ENCODE measurements around the gene COL18A1.
"Not testable (repeated sequence)": the region's sequence is repeated elsewhere in the genome, so short reads cannot be mapped to it uniquely, and the experiment has no call there.

The COL18A1 gene

DNA sequence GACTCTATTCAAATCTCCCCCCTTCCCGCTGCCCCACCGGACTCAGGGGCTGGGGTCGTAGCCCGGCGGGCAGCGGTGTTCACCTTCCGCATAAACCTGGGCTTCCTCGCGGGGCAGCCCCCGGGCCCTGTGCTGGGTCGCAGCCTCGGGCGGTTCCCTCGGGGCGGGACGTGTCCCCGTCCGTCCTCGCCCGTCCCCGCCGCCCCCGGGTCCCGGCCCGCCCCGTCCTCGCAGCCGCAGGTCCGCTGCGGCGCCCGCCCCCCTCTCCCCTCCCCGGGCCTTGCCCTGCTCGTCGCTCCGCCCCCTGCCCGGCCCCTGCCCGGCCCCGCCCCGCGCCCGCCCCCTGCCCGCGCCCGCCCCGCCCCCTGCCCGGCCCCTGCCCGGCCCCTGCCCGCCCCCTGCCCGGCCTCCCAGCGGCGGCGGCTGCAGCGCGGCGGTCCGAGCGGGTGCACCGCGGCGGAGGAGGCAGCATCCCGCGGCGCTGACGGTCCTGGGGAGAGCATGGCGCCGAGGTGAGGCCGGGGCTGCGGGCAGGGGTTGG lies at the start of gene COL18A1:
COL18A1 (plus strand) TSS at position 436 of the 541 bp plus-strand sequence; CDS start at position 502, 66 bp downstream.
- no peak for DNase-seq (ENCODE audit: low read depth)

DNA sequence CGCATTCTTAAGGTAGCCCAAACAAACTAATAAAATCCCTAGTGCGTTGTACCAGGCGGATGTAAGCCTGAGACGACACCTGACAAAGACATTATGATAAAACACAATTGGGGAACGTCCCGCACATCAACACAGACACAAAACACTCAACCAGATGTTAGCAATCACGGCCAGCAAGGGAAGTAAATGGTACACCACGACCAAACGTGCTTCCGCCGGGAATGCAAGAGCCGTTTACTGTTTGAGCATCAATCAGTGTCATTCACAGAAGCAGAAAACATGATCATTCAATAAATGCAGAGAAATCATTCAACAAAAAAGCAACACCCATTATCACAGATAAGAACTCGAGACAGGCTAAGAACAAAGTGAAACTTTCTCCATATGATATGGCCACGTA lies 49.4 kb upstream of the COL18A1 start:
- no peak for DNase-seq (ENCODE audit: low read depth)

DNA sequence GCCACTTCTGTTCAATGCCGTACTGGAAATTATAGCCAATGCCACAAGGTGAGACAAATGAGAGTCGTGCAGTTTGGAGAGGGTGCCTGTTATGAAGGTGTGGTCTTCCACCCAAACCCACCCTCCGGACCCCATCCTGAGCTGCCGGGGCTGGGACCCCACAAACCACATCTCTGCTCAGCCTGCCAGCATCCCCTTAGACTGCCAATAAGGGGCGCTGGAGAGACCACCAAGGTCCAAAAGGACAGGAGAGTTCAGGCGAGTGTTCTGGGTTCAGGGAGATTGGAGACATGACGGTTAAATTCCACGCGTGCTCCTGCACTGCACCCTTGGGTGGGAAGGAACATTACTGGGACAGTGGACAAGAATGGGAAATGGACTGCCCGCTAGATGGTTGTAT lies 48.7 kb upstream of the COL18A1 start:
- no peak for DNase-seq (ENCODE audit: low read depth)

DNA sequence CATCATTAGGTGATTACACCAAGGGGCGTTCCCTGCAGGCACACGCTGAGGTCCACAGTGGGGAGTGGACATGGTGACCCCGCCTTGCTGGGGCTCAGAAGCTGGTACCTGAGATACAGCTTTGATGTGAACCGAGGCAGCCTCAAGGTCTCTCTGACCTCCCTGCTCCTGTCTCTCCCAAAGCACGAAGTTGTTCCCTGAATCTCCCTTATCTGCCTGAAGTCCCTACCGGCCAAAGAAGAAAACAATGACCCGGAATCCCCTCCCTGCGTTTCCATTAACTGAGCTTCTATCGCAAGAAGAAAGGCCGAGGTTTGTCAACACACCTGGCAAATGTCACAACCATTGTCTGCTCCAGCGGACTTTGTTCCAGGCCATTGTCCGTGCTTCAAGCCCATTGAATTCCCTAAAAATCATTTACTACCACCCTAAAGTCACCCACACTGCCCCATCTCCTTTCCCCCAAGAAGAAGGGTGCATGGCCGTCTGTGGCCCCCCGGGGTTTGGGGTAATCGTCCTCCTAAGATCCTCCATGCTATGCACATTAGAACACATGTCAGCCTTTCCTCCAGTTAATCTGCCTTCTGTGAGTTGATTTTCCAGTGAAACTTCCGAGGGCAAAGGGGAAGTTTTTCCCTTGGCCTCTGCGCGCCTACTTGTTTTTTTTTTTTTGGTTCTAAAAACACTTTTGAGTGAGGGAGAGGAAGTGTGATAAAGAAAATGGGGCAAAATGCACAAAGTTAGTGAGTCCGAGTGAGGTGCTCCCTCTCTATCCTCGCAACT lies 48.1 kb upstream of the COL18A1 start:
- no peak for DNase-seq (ENCODE audit: low read depth)

DNA sequence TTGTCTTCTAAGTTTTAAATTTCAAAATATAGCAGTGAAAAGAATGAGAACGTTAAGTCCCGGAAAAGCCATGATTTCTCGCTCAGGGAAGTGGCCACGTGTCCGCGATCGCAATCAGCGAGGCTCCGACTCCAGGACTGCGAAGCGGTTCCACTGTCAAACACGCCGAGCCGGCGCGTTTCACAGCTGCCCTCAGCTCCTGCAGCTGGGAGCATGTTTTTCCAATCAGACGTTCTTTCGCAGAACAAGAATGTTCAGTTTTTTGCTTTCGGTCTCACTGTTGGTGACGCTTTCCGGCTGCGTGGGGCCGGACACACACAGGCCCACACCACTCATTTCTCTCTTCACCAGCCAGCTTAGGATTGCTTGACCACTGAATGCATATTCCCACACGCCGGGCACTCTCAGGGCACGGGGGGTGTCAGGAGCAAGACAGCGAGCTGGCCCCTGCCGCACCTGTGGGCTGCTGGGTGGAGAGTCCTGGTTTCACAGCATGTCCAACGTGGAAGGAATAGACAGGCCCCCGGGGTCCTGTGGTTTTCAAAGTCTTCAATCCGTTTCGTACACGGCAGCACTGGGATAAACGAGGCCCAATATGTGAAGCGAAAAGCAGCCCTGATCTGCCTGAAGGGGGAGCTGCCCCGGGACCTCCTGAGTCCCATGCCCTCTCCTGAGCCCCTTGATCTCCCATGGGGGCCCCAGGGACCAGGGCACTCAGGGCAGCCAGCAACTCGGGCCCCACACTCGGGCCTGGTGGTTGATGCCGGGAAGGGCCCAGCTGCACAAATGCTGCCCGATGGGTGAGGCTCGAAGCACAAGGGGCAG lies 47.3 kb upstream of the COL18A1 start:
- DNase-seq (ENCODE audit: low read depth): no peak

DNA sequence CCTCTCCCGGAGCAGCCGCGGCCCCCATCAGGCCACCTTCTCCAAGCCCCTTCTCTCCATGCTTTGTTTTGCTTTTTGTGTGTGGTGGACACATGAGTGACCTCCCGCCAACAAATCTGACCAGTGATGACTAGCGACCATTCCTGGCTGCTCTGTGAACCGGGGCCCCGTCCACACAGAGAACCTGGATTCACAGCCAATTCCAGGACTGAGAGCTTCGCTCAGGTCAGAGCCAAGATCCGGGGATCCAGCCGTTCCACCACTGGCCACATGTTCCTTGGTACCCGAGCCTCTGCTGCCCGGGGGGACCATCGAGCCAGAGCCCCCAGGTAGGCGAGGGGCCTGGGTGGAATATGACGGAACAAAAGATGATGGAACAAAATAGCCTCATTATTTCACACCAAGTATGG lies 46.7 kb upstream of the COL18A1 start:
- DNase-seq (ENCODE audit: low read depth): no peak

DNA sequence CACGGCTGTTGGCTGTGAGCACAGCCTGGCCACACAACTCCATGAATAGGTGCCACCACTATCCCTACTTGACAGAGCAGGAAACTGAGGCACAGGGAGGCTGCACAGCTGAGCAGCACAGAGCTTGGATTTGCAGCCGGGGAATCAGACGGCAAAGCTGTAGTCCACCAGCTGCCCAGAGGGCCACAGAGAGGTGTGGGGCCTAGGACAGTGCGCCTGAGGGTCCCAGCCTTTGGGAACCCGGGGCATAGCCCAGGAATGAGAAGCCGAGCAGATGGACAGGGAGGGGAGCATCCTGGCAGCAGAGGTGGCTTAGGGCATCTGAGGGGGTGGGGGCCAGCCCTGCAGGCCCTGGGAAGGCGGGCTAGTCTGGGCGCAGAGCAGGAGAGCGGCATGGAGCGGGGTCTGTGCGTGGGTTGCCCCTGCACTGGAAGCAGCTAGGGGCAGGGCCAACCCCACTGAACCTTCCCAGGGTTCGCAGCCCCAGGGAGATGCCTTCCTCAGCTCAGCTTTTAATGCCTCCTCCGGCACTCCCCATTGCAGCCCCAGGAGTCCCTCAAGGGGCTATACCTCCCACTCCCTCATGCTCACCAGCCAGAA lies 46.2 kb upstream of the COL18A1 start:
- DNase-seq (ENCODE audit: low read depth): no peak

DNA sequence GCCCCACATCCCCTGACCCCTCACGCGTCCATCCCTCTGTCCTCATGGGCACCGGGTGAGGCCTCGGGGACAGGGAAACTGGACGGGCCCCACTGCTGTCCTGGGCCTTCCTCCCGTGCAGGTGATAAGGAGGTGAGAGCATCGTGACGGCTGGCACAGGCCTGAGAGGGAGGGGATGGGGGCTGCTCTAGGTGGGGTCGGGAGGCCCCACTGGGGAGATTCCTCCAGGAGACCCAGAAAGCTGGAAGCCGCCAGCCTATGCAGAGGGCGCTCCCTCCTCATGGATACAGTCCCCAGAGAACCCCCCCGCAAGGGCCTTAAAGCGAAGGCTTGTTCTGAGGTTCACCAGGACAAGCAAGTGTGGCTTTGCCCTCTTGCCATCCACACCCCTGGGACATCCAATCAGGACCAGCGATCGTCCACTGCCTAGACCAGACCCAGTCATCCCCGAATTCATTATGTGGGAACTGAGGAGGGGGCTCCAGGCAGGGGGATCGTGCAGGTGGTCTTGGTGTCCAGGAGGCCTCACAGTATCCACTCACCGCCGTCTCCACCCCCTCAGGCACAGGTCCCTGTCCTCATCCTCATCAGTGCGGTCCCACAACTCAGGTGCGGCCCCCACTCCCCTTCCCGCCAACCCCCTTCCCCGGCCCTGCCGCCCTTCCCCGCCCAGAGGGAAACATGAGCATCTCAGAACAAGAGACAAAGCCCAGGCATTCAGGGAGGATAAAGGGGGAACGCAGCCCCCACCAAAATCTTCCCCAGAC lies 45.3 kb upstream of the COL18A1 start:
- no peak for DNase-seq (ENCODE audit: low read depth)

DNA sequence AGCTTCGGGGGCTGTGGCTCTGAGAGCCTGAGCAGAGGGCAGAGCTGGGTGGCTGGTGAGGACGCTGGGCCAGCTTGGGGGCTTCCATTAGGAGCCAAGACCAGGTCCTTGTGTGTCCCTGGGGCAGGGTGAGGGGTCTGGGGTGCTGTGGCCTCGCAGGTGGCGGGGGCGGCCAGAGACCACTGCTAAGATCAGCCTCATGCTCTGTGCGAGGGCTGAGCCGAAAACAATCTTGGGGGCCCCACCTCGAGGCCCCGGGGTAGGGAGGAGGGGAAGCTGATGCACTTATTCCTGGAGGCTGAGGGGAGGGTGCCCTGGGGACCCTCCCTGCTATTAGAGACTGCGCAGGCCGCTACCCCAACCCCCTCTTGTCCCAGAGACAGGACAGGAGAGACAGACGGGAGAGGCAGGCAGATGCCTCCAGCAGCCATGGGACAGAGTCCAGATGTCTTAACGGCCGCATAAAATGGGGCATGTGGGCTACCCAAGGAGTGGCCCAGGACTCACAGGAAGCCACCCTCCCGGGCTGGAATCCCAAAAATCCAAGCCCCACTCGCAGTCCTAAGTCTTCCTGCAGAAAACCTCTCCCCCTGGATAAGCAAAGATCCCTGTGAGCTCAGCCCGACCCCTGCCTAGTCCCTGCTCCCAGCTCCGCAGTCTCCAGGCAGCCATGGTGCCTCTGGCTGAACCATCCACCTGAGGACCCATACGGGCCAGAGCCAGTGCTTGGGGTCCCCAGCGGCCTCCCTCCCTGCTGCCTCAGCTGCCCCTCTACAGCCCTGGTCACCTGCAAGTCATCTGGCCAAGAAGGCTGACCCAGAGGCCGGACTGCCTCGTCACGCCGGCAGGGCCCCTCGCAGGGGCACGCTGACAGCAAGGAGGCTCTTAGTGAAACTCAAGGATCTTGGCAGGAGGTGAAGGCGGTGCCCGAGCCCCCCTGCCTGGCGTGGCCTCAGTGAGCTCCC lies 43.6 kb upstream of the COL18A1 start:
- DNase-seq (ENCODE audit: low read depth): no peak

DNA sequence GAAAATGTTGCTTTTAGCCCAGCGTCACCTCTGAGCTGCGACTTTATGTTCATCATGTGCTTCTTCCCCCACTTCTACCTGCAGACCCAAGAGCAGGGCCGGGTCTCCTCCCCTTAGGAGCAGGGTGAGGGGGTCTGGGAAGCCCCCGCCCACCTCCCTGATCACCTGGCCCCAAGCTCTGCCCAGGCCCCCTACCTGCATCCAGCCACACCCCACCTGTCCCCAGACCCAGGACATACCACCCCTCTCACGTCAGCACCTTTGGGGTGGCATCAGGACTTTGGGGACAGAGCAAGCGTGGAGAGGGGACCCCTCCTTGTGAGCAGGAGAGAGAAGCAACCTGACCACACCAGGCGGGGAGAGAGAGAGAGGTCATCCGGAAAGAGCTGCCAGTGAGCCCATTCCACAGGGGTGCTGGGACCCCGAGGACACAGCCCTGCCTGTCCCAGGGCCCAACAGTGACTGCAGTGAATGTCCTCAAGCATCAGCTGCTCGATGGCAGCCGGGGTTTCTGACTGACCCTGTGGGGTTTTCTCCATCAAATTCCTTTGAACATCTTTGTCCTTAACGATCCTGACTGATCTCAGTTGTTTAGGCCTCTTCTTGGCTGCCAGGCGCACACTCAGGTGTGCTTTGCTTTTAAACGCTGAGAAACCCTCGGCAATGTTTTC lies 42.8 kb upstream of the COL18A1 start:
- DNase-seq (ENCODE audit: low read depth): no peak

DNA sequence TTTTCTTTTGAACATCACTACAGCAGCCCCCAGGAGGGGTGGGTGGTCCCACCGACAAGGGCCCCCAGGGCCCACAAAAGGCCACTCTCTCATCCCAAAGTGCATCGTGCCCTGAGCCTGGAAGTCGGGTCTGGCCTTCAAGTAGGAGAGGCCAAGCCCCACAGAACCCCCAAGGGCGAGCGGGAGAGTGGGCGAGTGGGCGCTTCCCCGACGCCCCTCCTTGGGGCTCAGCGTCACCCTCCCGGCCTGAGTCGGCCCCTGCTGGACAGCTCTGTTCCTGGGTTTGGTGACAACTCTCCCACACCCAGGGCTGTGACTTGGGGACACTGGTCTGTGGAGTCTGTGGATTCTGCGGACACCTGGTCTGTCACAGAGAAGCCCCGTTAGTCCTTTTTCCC lies 42.2 kb upstream of the COL18A1 start:
- no peak for DNase-seq (ENCODE audit: low read depth)

DNA sequence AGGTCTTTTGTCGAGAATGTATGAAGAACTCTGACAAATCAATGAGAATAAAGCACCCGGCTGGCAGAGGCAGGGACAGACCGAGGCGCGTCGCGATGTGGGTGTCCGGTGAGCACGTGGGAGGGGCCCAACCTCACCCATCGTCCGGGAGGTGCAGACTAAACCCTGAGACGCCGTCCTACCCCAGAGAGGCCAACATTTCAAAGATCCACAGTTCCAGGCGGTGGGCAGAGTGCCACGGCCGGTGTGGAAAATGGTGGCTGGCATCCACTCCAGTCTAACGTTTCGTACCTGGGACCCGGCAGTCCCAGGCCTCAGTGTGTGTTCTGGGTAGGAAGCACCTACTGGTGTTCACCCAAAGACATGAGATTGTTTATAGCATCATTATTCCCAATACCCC lies 41.7 kb upstream of the COL18A1 start:
- not testable (repeated sequence) for DNase-seq (ENCODE audit: low read depth)

DNA sequence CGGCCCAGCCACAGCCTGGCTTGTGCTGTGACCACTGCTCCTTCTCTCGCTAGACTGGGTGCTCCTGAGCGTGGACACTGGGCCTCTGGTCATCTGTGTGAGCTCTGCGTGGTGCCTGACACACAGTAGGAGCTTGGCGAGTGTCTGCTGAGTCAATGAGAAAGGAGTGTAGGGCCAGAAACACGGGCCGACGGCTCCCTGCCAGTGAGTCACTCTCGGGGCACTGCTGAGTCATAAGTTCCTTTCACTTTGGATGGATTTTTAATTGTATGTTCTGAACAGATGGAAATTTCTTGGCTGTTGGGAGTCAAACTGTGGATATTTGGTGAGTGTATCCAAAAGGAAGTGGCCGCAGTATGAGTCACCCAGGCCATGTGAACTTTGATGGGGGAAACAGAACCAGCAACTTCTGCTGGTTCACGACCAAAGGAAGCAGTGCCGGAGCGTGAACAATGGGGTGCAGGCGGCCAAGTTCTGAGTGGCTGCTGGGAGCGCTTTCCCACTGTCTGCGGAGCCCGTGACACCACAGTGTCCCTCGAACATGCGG lies 41.0 kb upstream of the COL18A1 start:
- peak; percentile 95 for DNase-seq (ENCODE audit: low read depth)

GRCh38 chr21:45364468-45365185 lies 40.3 kb upstream of the COL18A1 start:
- DNase-seq (ENCODE audit: low read depth): peak; percentile 24

DNA sequence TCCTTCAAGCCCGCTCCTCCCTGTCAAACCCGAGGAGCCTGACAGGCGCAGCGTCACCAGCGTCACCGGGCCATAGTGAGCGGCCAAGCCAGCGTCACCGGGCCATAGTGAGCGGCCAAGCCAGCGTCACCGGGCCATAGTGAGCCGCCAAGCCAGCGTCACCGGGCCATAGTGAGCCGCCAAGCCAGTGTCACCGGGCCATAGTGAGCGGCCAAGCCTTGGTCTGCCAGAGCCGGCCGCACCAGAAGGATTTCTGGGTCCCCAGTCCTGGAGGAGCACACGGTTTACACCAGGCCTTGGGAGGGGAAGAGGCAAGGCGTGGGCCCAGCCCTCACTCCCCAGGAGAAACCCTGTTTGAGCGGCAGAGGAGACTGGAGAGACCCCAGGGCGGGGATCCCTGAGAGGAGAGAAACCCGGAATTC lies 39.8 kb upstream of the COL18A1 start:
- no peak for DNase-seq (ENCODE audit: low read depth)

DNA sequence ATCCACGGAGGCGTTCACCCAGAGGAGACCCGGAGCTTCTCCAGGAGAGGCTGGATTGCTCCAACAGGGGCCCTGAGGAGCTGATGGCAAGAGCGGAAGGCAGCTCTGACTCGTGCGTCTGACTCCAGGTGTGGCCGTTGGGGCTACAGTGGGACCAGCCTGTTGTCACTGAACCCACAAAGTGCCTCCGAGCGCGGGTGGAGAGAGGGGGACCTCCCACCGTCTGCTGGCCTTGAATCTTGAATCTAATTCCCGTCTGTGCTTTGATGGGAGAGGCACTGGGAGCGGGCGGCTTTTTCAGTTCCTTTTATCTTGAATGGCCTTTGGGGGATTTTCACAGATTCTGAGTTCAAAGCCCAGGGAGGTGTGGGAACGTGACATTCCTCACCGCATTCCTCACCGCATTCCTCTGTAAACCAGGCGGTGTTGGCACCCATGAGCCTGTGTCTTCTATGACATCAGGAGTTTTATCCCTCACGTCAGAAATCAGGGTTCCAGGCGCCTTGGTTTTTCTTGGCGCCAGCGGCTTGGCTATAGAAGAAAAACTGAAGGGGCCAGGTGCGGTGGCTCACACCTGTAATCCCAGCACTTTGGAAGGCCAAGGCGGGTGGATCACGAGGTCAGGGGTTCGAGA lies 39.2 kb upstream of the COL18A1 start:
- DNase-seq (ENCODE audit: low read depth): no peak

DNA sequence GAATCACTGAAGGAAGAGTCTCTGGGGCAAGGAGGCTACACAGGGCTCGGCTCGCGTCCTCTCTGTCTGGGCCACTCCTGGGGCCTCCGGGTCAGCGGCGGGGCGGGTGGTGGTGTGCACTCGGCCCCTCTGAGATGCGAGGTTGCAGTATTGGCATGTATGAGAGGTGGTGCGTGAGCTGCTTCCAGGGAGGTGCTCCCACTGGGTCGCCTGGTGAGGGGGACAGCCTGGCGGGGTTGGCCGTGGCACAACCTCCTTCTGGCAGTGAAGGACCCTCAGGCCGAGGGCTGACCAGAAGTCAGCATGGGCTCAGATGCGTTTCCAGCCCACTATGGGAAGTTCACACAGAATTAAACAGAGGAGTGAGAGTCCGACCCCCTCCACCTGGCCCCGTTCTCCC lies 38.5 kb upstream of the COL18A1 start:
- no peak for DNase-seq (ENCODE audit: low read depth)

DNA sequence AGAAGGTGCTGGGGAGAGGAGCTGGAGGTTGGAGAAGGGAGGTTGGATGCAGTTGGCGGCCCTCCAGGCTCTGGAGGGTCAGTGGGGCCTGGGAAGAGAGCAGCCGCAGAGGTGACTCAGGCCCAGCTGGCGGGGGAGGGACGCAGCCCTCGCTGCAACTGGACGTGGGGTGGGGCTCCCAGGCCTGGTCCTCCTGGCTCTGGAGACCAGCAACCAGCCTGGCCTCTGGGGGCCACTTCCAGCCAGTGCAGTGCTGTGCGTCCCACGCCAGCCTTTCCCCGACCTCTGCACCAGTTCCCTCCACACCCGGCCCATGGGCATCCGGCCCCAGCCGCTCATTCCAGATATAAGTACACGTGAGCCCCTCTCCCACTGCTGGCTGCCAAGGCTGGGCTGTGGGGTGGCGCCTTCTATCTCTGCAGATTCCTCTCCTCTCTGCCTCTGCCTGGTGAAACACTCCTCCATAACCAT lies 38.0 kb upstream of the COL18A1 start:
- peak; percentile 79 for DNase-seq (ENCODE audit: low read depth)
